ENCODE results near the gene H2AZ2.
"Not testable (repeated sequence)": the region's sequence is repeated elsewhere in the genome, so short reads cannot be mapped to it uniquely, and the experiment has no call there.

The H2AZ2 gene

DNA sequence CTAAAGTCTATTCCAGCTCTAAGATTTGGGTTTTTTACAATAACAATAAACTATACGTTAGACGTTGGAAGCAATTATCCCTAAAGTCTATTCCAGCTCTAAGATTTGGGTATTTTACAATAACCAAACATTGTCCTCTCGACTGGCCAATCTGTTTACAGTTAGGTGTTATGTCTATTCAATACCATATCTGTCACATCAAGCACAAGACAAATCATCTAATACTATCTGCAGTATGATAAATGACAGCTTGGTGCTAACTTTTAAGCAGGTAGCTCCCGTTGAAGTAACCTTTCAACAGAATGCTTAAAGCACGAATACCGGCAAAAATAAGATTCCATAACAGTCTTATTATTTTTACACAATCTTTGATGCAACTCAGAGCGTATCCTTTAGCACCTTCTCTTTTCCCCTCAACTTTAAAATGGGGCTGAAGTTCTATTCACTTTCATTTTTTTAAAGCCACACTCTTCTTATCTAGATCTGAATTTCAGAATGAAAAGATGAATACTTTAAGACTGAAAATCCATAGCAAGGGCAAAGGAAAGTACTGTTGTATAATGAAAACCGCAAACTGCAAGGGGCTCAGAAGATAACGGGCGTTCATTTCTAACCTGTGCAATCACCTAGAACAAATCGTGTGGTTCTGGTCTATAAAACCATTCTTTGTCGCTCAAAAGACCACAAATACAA lies 925 bp downstream of the H2AZ2 start:
- peak overlapping the region; percentile 86 for H3K9ac ChIP-seq (ENCODE audit: low read length)
- peaks cover 25% of the 10 kb centered on the region for H3K36me3 ChIP-seq (ENCODE audit: insufficient read depth, low read length)
- H3K4me3 ChIP-seq (ENCODE audit: low read depth, low read length, poor library complexity, severe bottlenecking): peak overlapping the region; percentile 84
- no peaks in the 10 kb centered on the region for H3K9me2 ChIP-seq (ENCODE audit: low read depth, low read length)
- H3K9me3 ChIP-seq (ENCODE audit: low read length): no peaks in the 10 kb centered on the region
- H2AFZ ChIP-seq (ENCODE audit: low read length): no peak overlapping the region
- H3K27ac ChIP-seq (ENCODE audit: low read depth, low read length, poor library complexity, severe bottlenecking): peak overlapping the region; percentile 93
- no peaks in the 10 kb centered on the region for H3K27me3 ChIP-seq (ENCODE audit: insufficient read depth, low read length)
- no peaks in the 10 kb centered on the region for H4K20me1 ChIP-seq (ENCODE audit: insufficient read depth, low read length)
- peaks cover 4% of the 10 kb centered on the region; the same call in 1 of the 2 replicates for H3F3A ChIP-seq (ENCODE audit: insufficient read depth, low read length)
- H3K79me2 ChIP-seq (ENCODE audit: insufficient read depth, low read length): peaks cover 54% of the 10 kb centered on the region
- H3K4me1 ChIP-seq (ENCODE audit: insufficient read depth, low read length, severe bottlenecking): peaks cover 39% of the 10 kb centered on the region
- TF ChIP-seq EZH2 (IDR thresholded peaks at IDR 0.05; ENCODE audit: borderline replicate concordance, low read length): no peak
- no peak for TF ChIP-seq CTCF (IDR thresholded peaks at IDR 0.05; ENCODE audit: low read length)
- peak overlapping the region; percentile 92 for H3K4me2 ChIP-seq (ENCODE audit: low read length)

DNA sequence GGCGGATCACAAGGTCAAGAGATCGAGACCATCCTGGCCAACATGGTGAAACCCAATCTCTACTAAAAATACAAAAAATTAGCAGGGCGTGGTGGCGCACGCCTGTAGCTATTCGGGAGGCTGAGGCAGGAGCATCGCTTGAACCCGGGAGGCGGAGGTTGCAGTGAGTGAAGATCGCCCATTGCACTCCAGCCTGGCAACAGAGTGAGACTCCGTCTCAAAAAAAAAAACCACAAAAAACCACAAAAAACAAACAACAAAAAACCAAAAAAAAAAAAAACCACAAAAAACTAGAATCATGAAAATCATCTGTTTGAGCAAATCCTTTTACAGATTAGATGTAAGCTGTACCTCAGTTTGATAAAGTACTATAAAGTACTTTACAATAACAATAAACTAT lies 1.5 kb downstream of the H2AZ2 start:
- not testable (repeated sequence) for H3K27me3 ChIP-seq (ENCODE audit: insufficient read depth, low read length); H3K9me2 ChIP-seq (ENCODE audit: low read depth, low read length); H4K20me1 ChIP-seq (ENCODE audit: insufficient read depth, low read length); H3K9me3 ChIP-seq (ENCODE audit: low read length); H3F3A ChIP-seq (ENCODE audit: insufficient read depth, low read length); H2AFZ ChIP-seq (ENCODE audit: low read length)
- H3K9ac ChIP-seq (ENCODE audit: low read length): peak overlapping the region; percentile 86
- peaks cover 59% of the 10 kb centered on the region for H3K79me2 ChIP-seq (ENCODE audit: insufficient read depth, low read length)
- H3K4me2 ChIP-seq (ENCODE audit: low read length): peak overlapping the region; percentile 92
- H3K27ac ChIP-seq (ENCODE audit: low read depth, low read length, poor library complexity, severe bottlenecking): peak overlapping the region; percentile 93
- peak overlapping the region; percentile 84 for H3K4me3 ChIP-seq (ENCODE audit: low read depth, low read length, poor library complexity, severe bottlenecking)
- peaks cover 30% of the 10 kb centered on the region for H3K36me3 ChIP-seq (ENCODE audit: insufficient read depth, low read length)
- H3K4me1 ChIP-seq (ENCODE audit: insufficient read depth, low read length, severe bottlenecking): peaks cover 39% of the 10 kb centered on the region

DNA sequence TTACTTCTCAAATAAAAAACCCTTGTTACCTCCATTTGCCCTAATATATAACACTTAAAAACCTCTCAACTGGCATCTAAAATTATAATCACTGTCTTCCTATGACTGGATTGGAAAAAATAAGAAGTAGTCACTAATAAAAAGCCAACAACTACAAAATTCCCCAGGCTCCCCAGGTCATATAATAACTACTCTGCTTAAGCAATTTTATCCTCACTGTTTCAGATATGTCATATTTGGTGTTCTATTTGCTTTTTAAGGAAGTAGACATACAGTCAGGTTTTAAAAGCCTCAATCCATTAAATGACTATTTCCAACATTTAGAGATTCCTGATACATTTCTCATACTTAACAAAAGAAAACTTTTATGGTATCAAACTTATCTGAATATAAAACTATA lies 2.4 kb downstream of the H2AZ2 start:
- H3K79me2 ChIP-seq (ENCODE audit: insufficient read depth, low read length): peaks cover 68% of the 10 kb centered on the region
- H3K27me3 ChIP-seq (ENCODE audit: insufficient read depth, low read length): no peaks in the 10 kb centered on the region
- H2AFZ ChIP-seq (ENCODE audit: low read length): no peak overlapping the region
- peak overlapping the region; percentile 84 for H3K4me3 ChIP-seq (ENCODE audit: low read depth, low read length, poor library complexity, severe bottlenecking)
- H3K27ac ChIP-seq (ENCODE audit: low read depth, low read length, poor library complexity, severe bottlenecking): no peak overlapping the region
- peaks cover 40% of the 10 kb centered on the region for H3K36me3 ChIP-seq (ENCODE audit: insufficient read depth, low read length)
- peak overlapping the region; percentile 92 for H3K4me2 ChIP-seq (ENCODE audit: low read length)
- H3K9me3 ChIP-seq (ENCODE audit: low read length): no peaks in the 10 kb centered on the region
- TF ChIP-seq CTCF (IDR thresholded peaks at IDR 0.05; ENCODE audit: low read length) (no peak), EZH2 (IDR thresholded peaks at IDR 0.05; ENCODE audit: borderline replicate concordance, low read length) (no peak)
- H4K20me1 ChIP-seq (ENCODE audit: insufficient read depth, low read length): no peaks in the 10 kb centered on the region
- peak overlapping the region; percentile 86; the same call in 1 of the 2 replicates for H3K9ac ChIP-seq (ENCODE audit: low read length)
- H3K9me2 ChIP-seq (ENCODE audit: low read depth, low read length): no peaks in the 10 kb centered on the region
- peaks cover 39% of the 10 kb centered on the region for H3K4me1 ChIP-seq (ENCODE audit: insufficient read depth, low read length, severe bottlenecking)
- H3F3A ChIP-seq (ENCODE audit: insufficient read depth, low read length): no peaks in the 10 kb centered on the region

GRCh38 chr7:44843440-44843839 lies 4.4 kb downstream of the H2AZ2 start:
- not testable (repeated sequence) for H3K27me3 ChIP-seq (ENCODE audit: insufficient read depth, low read length); H3K9me3 ChIP-seq (ENCODE audit: low read length); H3K4me2 ChIP-seq (ENCODE audit: low read length); H3K4me3 ChIP-seq (ENCODE audit: low read depth, low read length, poor library complexity, severe bottlenecking); H2AFZ ChIP-seq (ENCODE audit: low read length); H3F3A ChIP-seq (ENCODE audit: insufficient read depth, low read length); H3K9ac ChIP-seq (ENCODE audit: low read length); H3K9me2 ChIP-seq (ENCODE audit: low read depth, low read length); H4K20me1 ChIP-seq (ENCODE audit: insufficient read depth, low read length); H3K27ac ChIP-seq (ENCODE audit: low read depth, low read length, poor library complexity, severe bottlenecking)
- H3K79me2 ChIP-seq (ENCODE audit: insufficient read depth, low read length): peaks cover 76% of the 10 kb centered on the region
- peaks cover 21% of the 10 kb centered on the region for H3K4me1 ChIP-seq (ENCODE audit: insufficient read depth, low read length, severe bottlenecking)
- peaks cover 53% of the 10 kb centered on the region for H3K36me3 ChIP-seq (ENCODE audit: insufficient read depth, low read length)

DNA sequence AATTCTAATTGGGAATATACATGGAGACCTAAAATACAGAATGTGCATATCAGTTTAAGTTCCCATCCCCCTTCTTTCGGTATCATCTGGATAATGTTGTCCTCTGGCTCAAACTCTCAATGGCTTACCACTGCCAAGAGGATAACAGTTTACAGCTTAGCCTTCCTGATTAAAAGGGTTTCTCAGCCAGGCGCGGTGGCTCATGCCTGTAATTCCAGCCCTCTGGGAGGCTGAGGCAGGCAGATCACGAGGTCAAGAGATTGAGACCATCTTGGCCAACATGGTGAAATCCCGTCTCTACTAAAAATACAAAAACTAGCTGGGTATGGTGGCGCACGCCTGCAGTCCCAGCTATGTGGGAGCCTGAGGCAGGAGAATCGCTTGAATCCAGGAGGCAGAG lies 5.2 kb downstream of the H2AZ2 start:
- not testable (repeated sequence) for H3K9ac ChIP-seq (ENCODE audit: low read length); H3K27me3 ChIP-seq (ENCODE audit: insufficient read depth, low read length); H2AFZ ChIP-seq (ENCODE audit: low read length); H3K9me2 ChIP-seq (ENCODE audit: low read depth, low read length); H3K4me2 ChIP-seq (ENCODE audit: low read length); H3K9me3 ChIP-seq (ENCODE audit: low read length); H3F3A ChIP-seq (ENCODE audit: insufficient read depth, low read length); H3K27ac ChIP-seq (ENCODE audit: low read depth, low read length, poor library complexity, severe bottlenecking); H3K4me3 ChIP-seq (ENCODE audit: low read depth, low read length, poor library complexity, severe bottlenecking); H4K20me1 ChIP-seq (ENCODE audit: insufficient read depth, low read length)
- H3K79me2 ChIP-seq (ENCODE audit: insufficient read depth, low read length): peaks cover 80% of the 10 kb centered on the region
- peaks cover 21% of the 10 kb centered on the region for H3K4me1 ChIP-seq (ENCODE audit: insufficient read depth, low read length, severe bottlenecking)
- peaks cover 58% of the 10 kb centered on the region for H3K36me3 ChIP-seq (ENCODE audit: insufficient read depth, low read length)
